Nucleus accumbens (tissue), 56 donors: ENCODE measurements around the gene MMD2.

ENCODE experiments used
- DNase-seq, 56 donors: peaks; one replicate each; lab custom pipeline; 2025; lab: John Stamatoyannopoulos, UW

MMD2 gene

GRCh38 chr7:4873071-4873944 lies 85.7 kb downstream of the MMD2 start:
- DNase-seq = no peak

DNA sequence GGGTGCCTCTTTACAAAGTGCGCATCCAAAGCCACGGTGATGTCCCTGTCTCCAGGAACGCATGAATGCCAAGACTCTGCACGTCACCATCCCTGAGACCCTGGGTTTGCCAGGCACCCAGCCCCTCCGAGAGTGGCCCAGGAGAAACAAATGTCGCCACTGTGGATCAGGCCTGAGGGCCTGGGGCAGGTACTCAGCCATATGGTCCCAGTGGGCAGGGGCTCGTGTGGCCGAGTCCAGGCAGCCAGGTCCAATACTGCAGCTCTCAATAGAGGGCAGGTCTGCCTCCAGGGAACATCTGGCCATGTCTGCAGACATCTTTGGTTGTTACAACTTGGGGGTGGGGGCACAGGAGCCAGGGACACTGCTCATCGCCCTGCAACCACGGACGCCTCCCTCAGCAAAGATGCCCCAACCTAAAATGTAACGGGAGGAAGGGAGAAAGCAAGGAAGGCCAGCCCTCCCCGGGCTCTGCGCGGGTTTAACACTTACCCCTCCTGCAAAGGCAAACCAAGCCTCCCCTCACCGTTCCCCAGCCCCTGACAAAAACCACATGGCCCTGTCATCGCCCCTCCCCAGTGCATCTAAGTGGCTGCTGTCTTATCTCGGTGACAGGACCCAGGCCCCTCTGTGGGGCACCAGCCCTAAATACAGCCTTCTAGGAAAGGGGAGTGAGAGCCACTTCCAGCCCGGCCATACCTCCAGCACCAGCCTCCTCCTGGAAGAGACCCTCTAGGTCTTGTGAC lies 86.9 kb downstream of the MMD2 start:
- DNase-seq = no peak

- DNase-seq = no peak
Observed at GRCh38 chr7:4871056-4871680, 87.8 kb downstream of the MMD2 start.

- no peak for DNase-seq
Observed at GRCh38 chr7:4868493-4868892, 90.5 kb downstream of the MMD2 start.

DNA sequence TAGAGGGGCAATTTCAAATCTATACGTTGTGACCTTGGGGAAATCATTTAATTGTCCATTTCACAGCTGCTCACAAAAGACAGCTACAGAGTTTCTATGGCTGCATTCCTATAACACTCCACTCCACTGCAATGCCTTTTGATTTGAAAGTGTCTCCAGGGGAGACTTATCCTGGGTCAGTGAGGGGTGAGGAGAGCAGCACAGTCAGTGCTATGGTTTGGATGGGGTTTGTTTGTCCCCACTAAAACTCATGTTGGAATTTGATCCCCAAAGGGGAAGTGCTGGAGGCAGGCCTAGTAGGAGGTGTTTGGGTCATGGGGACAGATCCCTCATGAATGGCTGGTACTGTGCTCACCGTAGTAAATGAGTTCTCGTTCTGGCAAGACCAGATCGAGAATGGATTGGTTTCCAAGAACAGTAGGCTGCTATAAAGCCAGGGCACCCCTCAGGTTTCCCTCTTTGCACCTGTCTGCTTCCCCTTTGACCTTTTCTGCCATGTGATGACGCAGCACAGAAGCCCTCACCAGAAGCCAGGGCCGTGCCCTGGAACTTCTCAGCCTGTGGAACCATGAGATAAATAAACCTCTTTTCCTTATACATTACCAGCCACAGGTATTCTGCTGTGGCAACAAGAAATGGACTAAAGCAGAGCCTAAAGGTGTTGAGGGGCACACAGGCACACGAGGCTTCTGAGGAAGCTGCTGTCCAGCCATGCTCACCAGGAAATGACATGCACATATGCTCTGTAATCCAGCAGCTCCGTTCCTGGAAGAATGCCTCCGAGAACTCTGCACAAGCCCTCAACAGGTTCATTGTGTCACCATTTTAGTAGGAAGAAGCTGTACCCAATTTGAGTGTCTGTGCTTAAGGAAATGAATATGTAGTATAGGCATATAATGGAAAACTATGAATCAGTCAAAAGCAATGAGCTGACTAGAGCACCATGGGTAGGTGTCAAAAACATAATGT lies 92.2 kb downstream of the MMD2 start:
- no peak for DNase-seq

DNA sequence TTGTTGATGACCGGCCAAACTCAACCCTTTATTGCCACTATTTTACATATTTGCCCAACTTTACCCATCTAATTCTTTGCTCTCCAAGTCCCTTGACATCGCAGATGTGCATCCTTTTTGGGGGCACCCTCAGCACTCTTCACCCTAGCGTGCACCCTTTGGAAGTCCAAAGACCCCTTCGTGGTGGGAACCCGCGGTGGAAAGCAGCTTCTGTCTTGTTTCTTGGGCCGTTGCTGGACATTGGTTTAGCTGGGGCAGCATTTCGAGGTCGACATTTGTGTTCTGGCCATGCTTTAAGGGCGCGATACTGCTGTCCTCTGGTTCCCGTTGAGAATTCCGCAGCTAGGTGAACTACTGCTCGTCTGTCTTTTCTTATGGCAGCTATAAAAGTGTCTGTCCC lies 96.8 kb downstream of the MMD2 start:
- DNase-seq = no peak

DNA sequence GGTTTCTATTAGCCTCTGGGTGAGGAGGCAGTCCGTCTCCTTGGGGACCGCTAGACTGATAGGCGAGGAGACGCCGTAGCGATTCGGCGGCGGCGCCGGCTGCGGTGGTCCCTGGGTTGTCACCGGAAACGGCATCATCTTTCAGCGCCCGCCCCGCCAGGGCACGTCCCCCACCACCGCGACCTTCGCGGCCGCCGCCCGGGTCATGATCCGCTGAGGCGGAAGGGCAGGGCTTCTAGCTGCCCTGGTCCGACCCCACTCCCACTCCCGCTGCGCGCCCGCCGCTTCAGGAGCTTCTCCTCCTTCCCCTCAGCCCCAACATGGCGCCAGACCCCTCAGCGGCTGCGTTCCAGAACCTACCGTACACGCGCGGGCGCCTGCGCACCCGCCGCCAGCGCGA lies 97.3 kb downstream of the MMD2 start, which contains the start of gene PAPOLB:
Gene PAPOLB, minus strand, starts transcription at position 358 of the 400 bp plus-strand sequence. Its CDS starts 220 bp downstream, at position 138.
- peak in 2 of 56 donors; percentile 8 to 13 for DNase-seq

DNA sequence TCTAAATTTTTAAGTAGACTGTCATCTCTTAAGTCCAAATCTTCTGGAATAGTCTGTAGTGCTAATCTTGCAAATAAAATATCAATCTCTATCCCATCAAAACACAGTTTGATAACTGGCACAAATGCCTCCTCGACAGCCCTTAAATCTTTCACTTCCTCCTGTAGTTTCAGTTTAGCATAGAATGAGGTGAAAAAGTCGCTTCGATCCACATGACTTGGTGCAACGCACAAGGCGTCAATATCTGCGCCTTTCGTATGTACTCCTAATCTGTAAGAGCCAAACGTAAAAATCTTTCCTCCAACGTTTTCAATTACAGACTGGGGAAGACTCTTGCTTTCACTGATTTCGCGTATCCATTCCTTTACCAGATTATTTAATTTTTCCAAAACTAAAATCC lies 97.8 kb downstream of the MMD2 start:
- no peak for DNase-seq

DNA sequence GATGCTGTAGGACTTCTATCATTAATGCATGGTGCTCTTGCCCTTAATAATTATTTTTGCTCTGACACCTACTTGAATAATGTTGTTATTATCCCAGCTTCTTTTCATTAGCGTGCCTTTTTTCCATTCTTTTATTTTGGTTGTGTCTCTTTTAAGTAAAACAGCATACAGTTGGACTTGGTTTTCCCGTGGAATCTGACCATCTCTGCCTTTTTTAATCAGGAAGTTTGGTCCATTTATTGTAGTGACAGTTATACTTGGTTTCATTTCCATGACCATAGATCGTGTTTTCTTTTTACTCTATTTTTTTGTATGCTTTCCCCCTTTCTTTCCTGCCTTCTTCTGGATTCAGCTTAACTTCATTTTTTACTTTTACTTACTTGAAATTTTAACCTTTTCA lies 101.8 kb downstream of the MMD2 start:
- DNase-seq = no peak

DNA sequence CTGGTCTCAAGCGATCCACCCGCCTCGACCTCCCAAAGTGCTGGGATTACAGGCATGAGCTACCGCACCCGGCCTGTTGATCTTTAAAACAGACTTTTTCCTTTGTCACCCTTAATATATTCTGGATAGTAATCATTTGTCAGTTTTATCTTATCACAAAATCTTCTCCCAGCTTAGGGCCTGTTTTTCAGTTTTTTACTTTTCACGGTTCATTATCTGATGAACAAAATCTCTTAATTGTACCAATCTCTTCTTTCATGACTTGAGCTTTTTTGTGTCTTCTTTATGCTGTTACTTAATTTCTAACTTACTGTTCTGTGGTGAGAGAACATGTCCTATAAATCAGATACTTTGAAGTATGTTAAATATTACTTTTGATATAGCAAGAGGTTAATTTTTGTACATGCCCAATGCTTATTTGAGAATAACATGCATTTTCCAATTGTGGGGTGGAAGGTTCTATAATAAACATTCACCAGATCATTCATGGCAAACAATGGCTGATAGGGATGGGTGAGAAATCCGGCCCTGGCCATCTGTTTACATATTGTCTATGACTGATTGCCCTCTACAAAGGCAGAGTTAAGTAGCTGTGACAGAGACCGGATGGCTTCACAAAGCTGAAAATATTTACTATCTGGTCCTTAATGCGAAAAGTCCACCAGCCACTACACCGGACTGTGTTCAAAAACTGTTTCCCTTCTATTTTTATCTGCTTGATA lies 102.5 kb downstream of the MMD2 start:
- DNase-seq = no peak
